GM20431 (cell line): ENCODE results near the gene FGFBP1.
"Not testable (repeated sequence)": the region's sequence is repeated elsewhere in the genome, so short reads cannot be mapped to it uniquely, and the experiment has no call there.

ENCODE experiments used
- in situ Hi-C: fragments of 300-500 bp; cut with MseI, MboI; formaldehyde crosslinking; loops from one replicate; pipeline ENCODE4 v1.15.0; 2020; ENCODE audit warnings: low sequenced_read_pairs; ENCODE audit not compliant: unreplicated experiment

The FGFBP1 gene

DNA sequence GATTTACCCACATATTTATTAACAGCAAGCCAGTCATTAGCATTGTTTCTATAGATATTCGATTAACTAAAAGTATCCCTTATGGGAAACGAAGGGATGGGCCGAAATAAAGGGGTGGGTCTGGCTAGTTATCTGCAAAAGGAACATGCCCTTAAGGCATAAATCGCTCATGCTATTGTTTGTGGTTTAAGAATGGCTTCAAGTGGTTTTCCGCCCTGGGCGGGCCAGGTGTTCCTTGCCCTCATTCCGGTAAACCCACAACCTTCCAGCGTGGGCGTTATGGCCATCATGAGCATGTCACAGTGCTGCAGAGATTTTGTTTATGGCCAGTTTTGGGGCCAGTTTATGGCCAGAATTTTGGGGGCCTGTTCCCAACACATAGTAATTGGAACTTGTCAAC is 22.2 kb downstream of the FGFBP1 start:
- in situ Hi-C loops: not testable (repeated sequence)

DNA sequence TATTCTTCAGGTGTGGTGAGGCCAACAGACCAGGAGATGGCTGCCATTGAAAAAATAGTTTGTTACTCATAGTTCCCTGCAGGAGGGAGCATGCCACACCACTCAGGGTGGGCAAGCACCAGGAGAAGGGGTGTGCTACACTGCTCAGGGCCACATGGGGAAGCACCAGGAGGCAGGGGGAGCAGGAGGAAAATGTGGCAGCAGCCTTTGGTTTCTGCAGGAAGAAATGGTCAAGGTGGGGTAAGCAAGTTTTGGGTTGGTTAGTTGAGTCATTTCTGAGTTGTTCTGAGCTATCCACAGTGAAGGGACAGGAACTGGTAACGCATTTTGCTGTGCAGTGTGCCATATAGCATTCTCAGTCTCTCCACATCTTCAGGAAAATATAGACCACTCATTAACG is 23.8 kb downstream of the FGFBP1 start:
- in situ Hi-C loops: no loop called here

DNA sequence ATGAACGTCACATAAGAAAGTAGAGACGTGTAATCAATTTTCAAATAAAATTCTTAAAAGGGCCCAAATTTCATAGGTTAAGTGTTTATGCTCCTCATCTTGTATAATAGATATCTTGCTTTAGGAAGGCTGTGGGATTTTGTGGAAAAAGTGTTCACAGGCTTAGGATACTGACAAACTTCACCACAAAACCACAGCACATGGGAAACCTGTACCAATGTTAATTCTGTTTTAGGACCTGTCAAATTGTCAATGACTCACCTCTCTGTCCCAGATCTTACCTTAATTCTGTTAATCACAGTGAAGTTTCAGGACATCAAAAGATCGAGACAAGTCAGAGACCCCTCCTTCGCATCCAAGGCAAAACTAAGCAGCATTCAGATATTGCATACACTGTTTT is 24.2 kb downstream of the FGFBP1 start:
- in situ Hi-C loops: no loop called here

DNA sequence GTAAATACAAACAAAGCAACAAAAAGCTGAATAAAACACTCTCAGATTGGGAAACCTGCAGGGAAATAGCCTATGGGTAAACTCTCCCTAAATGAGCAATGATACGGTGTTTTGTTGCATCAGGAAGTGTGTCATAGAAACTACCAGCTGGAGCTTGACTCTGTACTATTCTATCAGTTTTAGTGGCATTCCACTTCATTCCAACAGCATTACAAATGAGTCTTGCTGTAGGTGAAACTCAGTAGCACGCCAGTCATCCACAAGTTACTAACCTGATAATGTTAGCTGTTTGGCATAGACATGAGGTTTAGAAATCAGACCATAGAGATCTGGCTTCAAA is 24.9 kb downstream of the FGFBP1 start:
- in situ Hi-C loops: no loop called here

DNA sequence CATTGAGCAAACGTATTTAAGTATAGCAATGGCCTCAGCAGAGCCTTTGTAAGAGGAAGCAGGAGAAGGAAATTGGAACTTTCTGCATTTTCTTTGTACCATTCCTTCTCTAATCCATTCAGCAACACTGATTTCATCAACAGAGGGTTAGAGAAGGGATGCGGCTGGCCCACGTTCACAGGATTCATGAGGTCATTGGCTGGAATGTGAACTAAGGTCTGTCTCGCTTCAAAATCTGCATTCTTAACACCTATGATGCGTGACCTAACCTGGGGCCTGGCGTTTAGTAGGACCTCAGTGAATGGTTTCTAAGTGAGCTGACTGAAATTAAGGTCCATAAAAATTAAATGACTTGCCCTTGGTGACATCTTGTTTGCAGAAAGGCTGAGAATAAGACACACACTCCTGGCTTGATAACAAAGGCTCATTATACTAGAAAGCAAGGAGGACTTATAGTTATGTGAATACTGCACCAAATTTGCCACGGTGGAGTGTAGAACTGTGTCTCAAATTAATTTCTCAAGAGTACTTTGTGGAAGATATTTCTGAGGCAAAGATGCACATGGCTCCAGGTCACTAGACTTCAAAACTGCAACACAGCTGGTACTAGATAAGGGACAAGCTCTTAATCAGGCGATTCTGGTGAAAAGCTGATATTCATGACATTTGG is 25.4 kb downstream of the FGFBP1 start:
- in situ Hi-C loops: no loop called here

DNA sequence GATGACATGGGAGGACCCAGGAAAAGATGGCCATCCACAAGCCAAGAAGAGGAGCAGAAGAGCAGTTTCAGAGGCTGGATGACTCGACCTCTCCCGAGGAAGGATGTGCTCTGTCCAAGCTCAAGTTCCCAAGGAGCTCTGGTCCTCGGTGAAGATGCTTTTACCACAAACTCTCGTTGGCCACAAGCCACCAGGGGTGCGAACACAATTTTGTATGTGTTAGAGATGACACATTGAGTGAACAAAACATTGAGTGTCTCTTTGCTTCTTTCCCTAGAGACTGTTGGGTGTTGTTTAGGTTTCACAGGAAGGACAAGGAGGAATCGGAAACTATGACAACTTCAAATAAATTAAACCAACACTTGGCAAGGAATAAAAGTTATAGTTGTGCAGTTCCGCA is 26.3 kb downstream of the FGFBP1 start:
- in situ Hi-C loops: no loop called here

DNA sequence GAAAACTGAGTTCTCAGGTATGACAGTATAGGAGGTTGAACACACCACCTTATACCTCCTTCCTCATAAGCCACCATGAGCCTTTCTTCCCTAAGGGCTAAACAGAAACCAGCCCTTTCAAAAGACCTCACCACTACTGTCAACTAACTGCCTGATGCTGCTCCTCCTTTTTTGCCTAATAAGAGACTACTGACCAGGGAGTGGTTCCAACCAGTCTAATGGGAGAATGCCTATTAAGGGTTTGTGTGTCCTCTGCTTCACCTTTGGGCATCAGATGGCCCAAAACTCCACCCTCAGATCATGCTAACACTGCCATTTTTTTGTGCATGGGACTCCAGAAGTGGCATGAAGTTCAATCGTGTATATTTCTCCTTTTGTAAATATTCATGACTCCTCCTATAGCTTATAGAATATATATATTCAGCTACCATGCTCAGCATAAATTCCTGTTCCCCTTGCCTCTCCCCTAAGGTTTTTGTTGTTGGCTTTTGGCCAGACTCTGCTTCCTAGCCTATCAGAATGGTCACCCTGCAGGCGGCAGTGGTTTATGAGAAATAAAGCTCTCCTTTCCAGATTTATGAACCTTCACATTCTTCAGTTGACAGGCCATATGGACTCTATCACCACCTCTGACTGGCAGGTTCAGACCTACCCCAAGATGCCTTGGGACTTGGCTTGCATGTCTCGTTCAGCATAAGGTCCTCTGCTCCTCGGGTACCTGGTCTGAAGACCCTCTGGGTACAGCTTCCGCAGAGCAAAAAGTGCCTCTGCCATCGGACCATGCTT is 28.2 kb downstream of the FGFBP1 start:
- in situ Hi-C loops: no loop called here

DNA sequence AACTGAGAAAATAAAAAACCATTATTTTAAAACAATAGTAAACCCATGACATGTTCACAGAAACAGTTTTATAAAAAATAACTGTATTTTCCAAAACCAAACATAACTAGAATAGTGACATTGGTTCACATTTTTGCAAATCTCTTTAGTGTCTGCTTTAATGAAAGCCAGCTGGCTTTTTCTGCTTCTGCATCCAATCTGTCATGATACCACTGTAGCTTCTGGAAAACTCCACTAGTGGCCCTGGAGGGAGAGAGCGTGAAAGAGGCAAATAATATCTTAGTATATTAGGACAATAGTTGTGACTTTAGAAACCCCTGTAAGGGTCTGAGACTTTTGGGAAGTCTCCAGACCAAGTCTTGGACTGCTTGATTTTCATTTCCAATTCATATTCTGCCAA is 31.1 kb downstream of the FGFBP1 start:
- in situ Hi-C loops: no loop called here

DNA sequence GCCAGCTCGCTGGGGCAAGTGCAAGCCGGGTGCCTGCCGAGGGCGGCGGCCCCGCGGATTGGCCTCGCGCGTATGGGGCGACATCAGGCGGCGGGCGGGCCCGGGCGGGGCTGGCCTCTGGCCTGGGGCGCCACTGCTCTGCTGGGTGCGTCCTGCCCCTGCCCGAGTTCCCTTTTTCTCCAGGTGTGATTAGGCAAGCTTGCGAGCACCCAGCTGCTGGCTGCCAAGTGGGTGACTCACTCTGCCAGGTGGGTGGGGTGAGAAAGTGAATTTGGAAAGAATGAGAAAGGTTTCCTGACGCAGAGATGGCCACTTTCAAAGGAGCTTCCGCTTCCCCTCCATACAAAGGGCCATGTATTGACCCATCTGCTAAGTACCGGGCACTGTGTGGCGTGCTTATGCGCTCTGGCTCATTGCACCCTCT is 32.5 kb downstream of the FGFBP1 start:
- in situ Hi-C loops: no loop called here

DNA sequence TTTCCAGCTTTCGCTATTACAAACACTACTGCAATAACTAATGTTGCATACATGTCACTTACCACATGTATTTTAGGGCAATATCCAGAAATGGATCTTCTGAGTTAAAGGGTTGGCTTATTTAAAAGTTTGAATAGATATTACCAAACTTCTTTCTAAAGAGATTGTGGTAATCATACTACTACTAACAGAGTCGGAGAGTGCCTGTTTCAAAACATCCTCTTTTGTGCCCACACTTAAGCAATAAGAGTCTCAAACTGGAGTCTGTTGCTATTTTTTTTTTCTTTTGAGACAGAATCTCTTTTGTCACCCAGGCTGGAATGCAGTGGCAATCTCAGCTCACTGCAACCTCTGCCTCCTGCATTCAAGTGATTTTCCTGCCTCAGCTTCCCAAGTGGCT is 35.8 kb downstream of the FGFBP1 start:
- in situ Hi-C loops: no loop called here

DNA sequence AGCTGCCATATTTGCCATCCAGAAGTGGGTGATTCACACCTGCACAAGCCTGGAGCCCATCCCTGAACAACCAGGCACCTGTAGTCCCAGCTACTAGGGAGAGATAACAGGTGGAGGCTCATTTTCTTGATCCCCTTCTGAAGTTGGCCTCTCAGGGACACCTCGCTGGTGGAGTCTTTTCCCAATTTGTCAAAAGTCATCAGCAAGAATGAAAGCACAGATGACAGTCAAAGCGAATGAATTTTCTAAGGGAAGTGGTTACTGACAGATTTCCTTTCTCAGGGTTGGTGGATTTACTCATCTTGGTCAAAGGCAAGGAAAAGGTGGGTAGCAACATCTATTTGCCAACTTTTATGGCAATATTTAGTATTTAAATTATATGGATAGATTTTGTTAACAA is 36.5 kb downstream of the FGFBP1 start:
- in situ Hi-C loops: no loop called here

DNA sequence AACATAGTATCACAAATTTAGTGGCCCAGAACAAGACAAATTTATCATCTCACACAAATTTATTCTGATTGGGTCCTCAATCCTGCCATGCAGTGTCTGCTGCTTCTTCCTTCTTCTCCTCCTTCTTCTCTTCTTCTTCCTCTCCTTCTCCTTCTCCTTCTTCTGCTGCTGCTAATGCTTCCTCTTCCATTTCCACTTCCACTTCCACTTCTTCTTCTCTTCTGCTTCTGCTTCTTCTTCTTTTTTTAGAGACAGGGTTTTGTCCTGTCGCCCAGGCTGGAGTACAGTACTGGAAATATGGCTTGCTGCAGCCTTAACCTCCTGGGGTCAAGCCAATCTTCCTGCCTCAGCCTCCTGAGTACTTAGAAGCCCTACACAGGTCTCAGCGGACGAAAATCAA is 37.5 kb downstream of the FGFBP1 start:
- in situ Hi-C loops: no loop called here

DNA sequence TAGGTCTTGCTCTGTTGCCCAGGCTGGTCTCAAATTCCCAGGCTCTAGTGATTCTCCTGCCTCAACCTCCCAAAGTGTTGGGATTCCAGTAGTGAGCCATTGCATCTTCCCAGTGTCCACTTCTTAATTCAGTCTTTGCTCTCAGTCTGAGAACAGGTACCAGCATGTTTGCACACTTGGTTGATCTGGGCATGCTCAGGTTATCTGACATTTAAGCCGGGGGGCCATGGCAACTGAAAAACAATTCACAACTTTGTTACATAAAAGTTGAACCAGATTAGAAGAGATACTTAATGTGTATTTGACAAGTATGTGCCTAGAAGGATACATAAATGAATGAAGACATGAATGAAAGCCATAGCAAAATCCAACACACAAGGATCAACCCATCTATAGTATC is 39.0 kb downstream of the FGFBP1 start:
- in situ Hi-C loops: no loop called here

DNA sequence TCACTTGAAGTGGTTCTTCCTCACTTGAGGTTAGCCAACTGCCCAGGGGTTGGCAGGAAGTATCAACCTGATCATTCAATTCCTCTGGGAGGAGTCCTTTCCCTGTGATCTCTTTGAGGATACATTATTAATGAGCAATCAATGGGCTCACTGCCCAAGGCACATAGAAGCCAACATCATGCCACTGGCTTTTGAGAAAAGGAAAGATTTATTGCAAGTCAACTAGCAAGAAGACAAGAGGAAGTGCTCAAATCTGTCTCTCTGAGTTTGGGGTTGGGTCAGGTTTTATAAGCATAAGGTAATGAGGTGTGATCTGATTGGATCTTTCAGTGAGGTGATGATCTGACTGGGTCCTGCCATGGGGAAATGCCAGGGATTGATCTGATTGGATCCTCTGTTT is 39.6 kb downstream of the FGFBP1 start:
- in situ Hi-C loops: no loop called here

DNA sequence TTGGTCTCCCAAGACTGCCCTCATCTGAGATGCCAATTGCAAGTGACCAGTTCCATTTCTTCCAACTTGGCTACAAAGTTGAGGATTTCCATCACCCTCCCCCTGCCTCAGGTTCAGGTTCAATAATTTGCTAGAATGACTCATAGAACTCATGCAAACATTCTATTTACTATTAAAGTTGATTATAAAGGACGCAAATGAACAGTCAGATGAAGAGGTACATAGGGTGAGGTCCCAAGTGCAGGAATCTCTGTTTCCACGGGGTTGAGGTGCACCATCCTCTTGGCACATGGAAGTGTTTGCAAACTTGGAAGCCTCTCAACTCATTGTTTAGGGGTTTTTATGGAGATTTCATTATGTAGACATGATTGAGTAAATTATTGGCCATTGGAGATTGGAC is 41.0 kb downstream of the FGFBP1 start:
- in situ Hi-C loops: no loop called here

DNA sequence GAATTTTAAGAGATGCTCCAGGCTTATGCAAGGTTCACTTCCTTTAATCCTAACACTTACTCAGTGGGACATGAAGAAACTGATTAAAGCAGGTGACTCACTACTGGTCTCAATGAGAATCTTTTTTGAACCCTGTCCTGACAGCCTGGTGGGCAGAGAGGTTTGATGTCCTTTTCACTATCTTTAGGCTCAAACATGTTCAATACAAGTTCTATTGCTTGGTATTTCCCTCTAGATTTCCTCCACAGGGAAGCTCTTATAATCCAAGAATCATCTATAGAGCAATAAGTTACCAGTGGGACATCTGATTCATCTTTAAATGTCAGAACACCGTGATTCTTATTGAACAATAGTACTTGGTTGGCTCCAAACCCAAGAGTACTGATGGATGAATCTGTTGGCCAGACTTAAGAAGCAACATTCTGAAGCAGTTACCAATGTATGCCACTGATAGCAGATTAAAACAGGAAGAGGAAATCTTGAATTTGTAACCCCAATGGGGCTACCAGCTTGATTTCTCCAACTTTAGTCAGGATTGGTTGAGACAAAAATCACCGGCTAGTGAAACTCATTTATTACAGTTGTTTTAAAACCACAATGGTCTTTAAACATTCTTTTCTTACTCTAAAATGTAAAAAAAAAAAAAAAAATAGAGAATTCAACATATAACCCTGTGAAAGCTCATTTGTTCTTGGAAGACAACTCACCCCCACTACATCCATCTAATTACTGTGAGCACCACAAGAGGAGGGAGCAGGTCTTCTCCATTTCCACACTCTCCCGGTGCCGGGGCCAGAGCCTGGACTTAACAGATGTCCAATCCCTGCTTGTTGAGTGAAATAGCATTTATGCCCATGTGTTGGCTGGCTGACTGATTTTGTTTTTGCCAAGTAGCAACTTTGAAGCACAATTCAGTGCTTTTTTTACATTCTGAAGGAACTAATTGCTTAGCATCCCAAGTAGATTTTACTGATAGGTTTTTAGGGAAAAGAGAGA is 43.3 kb downstream of the FGFBP1 start:
- in situ Hi-C loops: no loop called here

DNA sequence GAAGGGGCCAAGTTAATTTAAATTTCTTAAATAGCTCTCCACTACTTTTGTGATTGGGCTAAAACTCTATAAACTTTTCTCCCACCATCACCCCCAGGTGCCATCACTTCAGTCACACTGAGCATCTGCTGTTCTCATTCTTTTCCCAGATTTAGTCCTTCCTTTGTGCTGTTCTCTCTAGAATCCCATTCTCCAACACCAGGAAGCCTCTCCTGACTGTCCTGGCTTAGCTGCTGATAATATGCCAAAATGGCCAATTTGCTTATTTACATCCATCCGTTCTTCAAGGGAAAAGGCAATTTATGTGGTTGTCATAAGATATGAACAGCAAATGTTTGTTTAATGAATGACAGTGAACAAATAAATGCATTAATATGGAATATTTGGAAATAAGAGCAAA is 44.1 kb downstream of the FGFBP1 start:
- in situ Hi-C loops: no loop called here

DNA sequence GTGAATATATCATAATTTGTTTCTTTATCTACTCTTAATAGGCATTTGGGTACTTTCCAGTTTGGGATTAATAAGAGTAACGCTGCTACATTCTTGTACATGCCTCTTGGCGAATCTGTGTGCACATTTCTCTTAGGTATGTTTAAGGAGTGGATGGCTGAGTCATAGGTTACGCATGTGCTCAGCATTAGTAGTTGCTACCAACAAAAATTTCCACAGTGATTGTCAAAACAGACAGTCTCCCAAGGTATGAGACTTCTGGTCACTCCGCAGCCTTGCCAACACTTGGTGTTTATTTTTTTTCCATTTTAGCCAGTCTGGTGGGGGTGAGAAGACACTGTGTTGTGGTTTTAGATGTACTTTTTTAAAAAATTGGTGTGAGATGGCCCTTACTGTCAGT is 44.6 kb downstream of the FGFBP1 start:
- in situ Hi-C loops: no loop called here

DNA sequence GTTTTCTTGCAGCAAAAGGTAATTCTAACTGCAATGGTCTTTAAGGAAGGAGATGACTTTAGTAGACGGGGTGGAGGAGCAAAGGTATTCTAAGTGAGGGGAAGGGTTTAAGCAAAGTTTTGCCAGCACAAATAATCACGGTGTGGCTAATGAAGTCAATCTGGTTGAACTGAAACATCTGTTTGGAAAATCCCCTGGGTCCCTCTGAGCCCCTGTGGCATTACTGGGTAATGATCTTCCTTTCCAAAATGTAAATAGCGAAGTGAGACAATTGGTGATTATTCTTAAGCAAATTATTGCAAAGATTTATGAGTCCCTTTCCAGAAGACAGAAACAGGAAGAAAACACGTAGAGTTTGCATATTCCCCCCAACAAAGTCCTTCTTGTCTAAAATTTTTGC is 47.2 kb downstream of the FGFBP1 start:
- in situ Hi-C loops: no loop called here

DNA sequence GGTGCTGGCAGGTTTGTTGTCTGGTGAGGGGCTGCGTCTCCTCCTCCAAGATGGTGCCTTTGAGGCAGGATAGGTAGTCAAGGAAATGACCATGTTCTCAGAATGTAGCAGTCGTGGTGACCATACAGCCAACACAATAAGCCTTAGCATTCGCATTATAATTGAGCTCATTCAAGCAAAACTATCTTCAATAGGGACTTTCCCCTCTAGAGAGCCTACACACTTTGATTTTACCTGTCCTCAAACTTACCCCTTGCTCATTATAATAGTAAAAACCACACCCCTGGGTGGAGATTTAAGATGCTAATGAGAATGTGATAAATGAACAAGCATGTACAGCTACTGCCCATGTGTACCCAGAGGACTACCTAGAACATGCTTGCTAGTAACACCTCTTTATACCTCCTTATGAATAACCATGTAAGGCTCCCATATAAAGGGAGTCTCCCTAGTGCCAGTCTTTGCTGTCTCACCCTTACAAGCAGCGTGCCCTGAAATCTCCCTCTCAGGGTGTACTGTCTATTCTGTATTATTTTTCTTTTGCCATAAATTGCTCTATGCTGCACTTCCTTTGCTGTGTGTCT is 48.2 kb downstream of the FGFBP1 start:
- in situ Hi-C loops: no loop called here
